Ovary (tissue), 9 donors: ENCODE data around the gene KRTAP10-9. TPM values are rescaled to one million over a fixed set of nuclear protein-coding genes. Genes with fewer than 3 reads are reported as not detected.
"Not testable (repeated sequence)": the region's sequence is repeated elsewhere in the genome, so short reads cannot be mapped to it uniquely, and the experiment has no call there.

Experiments used
- DNase-seq, 5 donors: peaks; one replicate each; pipeline ENCODE4 v3.0.0-alpha.2; 2019 to 2020
- H3K27ac ChIP-seq, 2 donors: fragments of 200-600 bp; one replicate each; pipeline versions ENCODE4 v1.5.1 to v1.8.0; 2019 to 2022
- H3K27me3 ChIP-seq: fragments of 200-600 bp; one replicate; pipeline ENCODE4 v1.8.0; 2022
- H3K36me3 ChIP-seq: fragments of 200-600 bp; sonication (generic); one replicate; pipeline ENCODE4 v1.5.1; 2019
- H3K4me1 ChIP-seq: one replicate; pipeline ENCODE4 v1.8.1; 2013; ENCODE audit warnings: mild to moderate bottlenecking, moderate library complexity; ENCODE audit not compliant: insufficient read depth
- H3K4me3 ChIP-seq: fragments of 200-600 bp; sonication (generic); one replicate; pipeline ENCODE4 v1.5.1; 2017
- H3K9me3 ChIP-seq, 2 donors: fragments of 200-600 bp in 1 of 2; sonication (generic) in 1 of 2; one replicate each; pipeline versions ENCODE4 v1.5.1 to v1.8.1; 2013 to 2019; ENCODE audit warnings: mild to moderate bottlenecking in 1 of 2, moderate library complexity in 1 of 2
- EP300 ChIP-seq: sonication (generic); formaldehyde crosslinking; IDR thresholded peaks from one replicate; pipeline ENCODE4 v1.6.1; 2017; ENCODE audit warnings: antibody characterized with exemption
- POLR2A ChIP-seq: fragments of 450-650 bp; IDR thresholded peaks from one replicate; pipeline ENCODE4 v1.6.1; 2017; ENCODE audit warnings: antibody characterized with exemption, mild to moderate bottlenecking, moderate library complexity
- WGBS, 3 donors: extraction: QIAGEN DNeasy Blood & Tissue Kit in 1 of 3; methylation state at CpG; one replicate each; pipeline versions ENCODE4 v1.1.5 to v1.1.7; 2013 to 2017; 5-methylcytosine and 5-hydroxymethylcytosine counted together
- intact Hi-C, 4 donors: fragments of 100-400 bp; cut with DNase I; formaldehyde crosslinking; loops; one replicate each; pipeline versions ENCODE4 v1.11.0 to v1.15.1; 2022 to 2023
- polyA plus RNA-seq, 2 donors: library from polyadenylated mRNA; stranded (reverse); fragments of 200-250 nt in 1 of 2; fragments of 350-450 nt in 1 of 2; fragmentation: Illumina TruSeq in 1 of 2; extraction: RNeasy Lipid Tissue Mini Kit (QIAGEN cat#74804) in 1 of 2; gene quantifications; one replicate each; pipeline ENCODE4 v1.2.3, GENCODE V29; 2013 to 2014
- total RNA-seq, 7 donors: library from RNA; depleted of rRNA in 2 of 7; stranded (reverse); fragments of >200 nt in 2 of 7; fragmentation: NEBNext Ultra II Directional in 3 of 7; extraction: Animal tissue kit (Norgen Biotek cat#: 25700) in 3 of 7; gene quantifications; one replicate each; pipeline versions ENCODE4 v1.1.0 to v1.2.4, GENCODE V29; 2016 to 2023
- TF ChIP-seq, protein P1 (sequence below), 3 donors: fragments of 450-650 bp in 2 of 3; fragments of 200-600 bp in 1 of 3; IDR thresholded peaks; one replicate each; pipeline versions ENCODE4 v1.5.1 to v1.8.0; 2016 to 2022; ENCODE audit warnings: antibody characterized with exemption in 3 of 3, mild to moderate bottlenecking in 1 of 3
- donor health status: DM: no; HTN: no; CAD: no; lungs with moderate emphysema.
- donor health status: DM: no; HTN: no; CAD: no.
- donor health status: Bipolar disorder and iron deficiency.
- donor health status: DM: yes; HTN: yes; CAD: no.
- donor health status: DM: no; HTN: no; CAD: no.
- donor health status: DM: yes; HTN: yes; CAD: no.

Gene KRTAP10-9
- total and polyA plus RNA-seq, 9 donors, result not detected

DNA sequence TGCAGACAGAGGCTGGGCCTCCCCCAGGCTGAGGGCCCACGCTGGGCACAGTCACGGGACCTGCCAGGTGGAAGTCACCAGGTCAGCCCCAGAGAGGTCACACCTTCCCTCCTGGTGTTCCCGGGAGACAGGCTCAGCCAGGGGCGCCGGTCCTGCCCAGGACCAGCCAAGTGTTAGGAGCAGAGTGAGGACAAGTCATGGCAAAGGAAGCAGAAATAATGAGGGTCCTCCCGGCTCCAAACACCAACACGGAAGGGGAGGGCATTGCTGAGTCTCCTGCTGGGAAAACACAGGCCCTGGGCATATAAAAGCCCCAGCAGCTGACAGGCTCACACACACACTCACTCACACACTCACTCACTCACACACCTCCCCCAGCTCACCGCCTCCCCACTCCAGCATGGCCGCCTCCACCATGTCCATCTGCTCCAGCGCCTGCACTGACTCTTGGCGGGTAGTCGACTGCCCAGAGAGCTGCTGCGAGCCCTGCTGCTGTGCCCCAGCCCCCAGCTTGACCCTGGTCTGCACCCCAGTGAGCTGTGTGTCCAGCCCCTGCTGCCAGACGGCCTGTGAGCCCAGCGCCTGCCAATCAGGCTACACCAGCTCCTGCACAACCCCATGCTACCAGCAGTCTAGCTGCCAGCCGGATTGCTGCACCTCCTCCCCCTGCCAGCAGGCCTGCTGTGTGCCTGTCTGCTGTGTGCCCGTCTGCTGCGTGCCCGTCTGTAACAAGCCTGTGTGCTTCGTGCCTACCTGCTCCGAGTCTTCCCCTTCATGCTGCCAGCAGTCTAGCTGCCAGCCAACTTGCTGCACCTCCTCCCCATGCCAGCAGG is 10.3 kb downstream of the KRTAP10-9 start, which contains the start of gene KRTAP10-10:
KRTAP10-10 (plus strand) TSS at position 339 of the 833 bp plus-strand sequence; CDS start at position 401, 62 bp downstream.
- intact Hi-C loops, result no loop called here

DNA sequence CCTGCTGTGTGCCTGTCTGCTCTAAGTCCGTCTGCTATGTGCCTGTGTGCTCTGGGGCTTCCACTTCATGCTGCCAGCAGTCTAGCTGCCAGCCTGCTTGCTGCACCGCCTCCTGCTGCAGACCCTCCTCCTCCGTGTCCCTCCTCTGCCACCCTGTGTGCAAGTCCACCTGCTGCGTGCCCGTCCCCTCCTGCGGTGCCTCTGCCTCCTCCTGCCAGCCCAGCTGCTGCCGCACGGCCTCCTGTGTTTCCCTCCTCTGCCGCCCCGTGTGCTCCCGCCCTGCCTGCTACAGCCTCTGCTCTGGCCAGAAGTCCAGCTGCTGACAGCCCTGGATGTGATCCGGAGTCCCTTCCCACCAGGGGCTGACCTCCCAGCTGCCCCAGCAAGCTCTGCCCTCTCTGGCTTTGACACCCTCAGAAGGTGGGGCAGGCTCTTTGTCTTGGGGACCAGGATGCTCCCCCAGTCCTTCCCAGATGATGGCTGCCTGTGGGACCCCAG is 11.0 kb downstream of the KRTAP10-9 start:
- not testable (repeated sequence) for H3K9me3 ChIP-seq, H3K27me3 ChIP-seq, H3K27ac ChIP-seq, H3K4me1 ChIP-seq, H3K36me3 ChIP-seq, H3K4me3 ChIP-seq, DNase-seq
- WGBS, 3 donors, result 31 to 65% (median 34%) methylated on average over 8 to 12 of the region's 12 CpGs
- intact Hi-C loops, result loop anchor here in 1 of 4 donors (2.0 kb wide), 1 partner anchor 47 kb away; no protein-coding TSS in a partner anchor

More for the DNA sequence above, 10.3 kb downstream of the KRTAP10-9 start, which contains the start of gene KRTAP10-10:
- H3K27me3 ChIP-seq, result no peaks in the 10 kb centered on the region
- no peak within 1 kb of the TSS for H3K27ac ChIP-seq
- WGBS, 3 donors, result 31 to 41% (median 40%) methylated on average over 14 to 21 of the region's 21 CpGs
- DNase-seq, result no peak
- no peaks in the 10 kb centered on the region for H3K9me3 ChIP-seq
- H3K4me1 ChIP-seq, result no peaks in the 10 kb centered on the region
- H3K4me3 ChIP-seq, result no peak within 1 kb of the TSS
- H3K36me3 ChIP-seq, result no peaks in the 10 kb centered on the region
- no peak for TF ChIP-seq POLR2A
- TF ChIP-seq, protein P1, sequence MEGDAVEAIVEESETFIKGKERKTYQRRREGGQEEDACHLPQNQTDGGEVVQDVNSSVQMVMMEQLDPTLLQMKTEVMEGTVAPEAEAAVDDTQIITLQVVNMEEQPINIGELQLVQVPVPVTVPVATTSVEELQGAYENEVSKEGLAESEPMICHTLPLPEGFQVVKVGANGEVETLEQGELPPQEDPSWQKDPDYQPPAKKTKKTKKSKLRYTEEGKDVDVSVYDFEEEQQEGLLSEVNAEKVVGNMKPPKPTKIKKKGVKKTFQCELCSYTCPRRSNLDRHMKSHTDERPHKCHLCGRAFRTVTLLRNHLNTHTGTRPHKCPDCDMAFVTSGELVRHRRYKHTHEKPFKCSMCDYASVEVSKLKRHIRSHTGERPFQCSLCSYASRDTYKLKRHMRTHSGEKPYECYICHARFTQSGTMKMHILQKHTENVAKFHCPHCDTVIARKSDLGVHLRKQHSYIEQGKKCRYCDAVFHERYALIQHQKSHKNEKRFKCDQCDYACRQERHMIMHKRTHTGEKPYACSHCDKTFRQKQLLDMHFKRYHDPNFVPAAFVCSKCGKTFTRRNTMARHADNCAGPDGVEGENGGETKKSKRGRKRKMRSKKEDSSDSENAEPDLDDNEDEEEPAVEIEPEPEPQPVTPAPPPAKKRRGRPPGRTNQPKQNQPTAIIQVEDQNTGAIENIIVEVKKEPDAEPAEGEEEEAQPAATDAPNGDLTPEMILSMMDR (IDR thresholded peaks at IDR 0.05), result no peak
- TF ChIP-seq EP300, result no peak

DNA sequence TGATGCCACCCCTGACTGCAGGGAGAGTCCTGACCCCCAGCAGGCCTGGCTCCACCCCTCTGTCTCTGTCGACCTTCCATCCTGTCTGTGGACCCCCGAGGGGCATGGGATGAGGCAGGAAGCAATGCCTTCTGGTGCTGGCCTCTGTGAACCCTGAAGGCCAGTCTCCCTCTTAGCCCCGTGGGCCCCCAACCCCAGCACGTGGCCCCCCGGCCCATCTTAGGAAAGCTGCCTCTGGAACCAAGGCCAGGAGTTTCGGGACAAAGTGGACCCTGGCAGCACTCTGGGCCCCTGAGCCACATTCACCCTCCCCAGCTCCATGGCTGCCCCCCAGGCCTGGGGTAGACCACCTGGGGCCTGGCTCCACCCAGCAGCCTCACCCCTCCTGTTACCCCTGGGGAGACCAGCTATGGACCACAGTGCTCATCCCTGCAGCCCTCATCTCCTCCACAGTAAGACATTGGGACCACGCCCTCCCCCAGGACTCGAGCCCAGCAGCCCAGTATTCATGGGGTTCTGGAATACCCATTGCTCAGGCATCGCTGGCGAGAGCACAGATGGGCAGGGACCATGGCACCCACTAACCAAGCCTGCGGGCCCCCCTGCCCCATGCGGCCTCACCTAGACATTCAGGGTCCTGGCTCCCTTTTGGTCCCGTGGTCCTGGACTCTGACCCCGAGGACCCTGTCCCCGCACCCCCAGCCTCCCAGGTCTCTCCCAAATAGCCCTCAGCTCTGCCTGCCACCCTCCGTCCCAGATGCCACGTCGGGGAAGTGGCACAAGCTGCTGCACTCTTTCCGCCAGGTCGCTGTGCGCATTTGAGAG is 11.8 kb downstream of the KRTAP10-9 start:
- intact Hi-C loops, result loop anchor here in 1 of 4 donors (2.0 kb wide), 1 partner anchor 48 kb away; no protein-coding TSS in a partner anchor
- not testable (repeated sequence) for H3K4me3 ChIP-seq, DNase-seq, H3K27me3 ChIP-seq, H3K4me1 ChIP-seq, H3K27ac ChIP-seq, H3K9me3 ChIP-seq, H3K36me3 ChIP-seq
- WGBS, 3 donors, result 71 to 91% (median 77%) methylated on average over 16 to 21 of the region's 21 CpGs

DNA sequence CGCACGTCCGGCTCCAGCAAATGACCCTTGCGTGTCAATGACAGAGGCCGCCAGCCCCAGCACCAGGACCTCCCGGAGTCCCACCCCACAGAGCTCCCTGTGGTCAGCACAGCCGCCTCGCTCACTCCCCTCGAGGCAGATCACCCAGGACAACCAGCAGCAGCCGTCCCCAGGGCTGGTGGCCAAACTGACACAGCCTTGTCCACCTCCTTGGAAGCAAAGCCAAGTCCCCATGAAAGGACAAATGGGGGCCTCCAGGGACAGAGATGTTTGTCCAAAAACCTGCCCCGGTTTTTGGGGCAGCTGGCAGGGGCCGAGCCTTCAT is 12.4 kb downstream of the KRTAP10-9 start:
- DNase-seq, result no peak
- no peak overlapping the region for H3K4me3 ChIP-seq
- H3K9me3 ChIP-seq, result no peaks in the 10 kb centered on the region
- 74 to 81% (median 80%) methylated on average over 12 of the region's 12 CpGs for WGBS, 3 donors
- no peaks in the 10 kb centered on the region for H3K4me1 ChIP-seq
- intact Hi-C loops, result loop anchor here in 1 of 4 donors (2.0 kb wide), 1 partner anchor 48 kb away; no protein-coding TSS in a partner anchor
- TF ChIP-seq EP300 (no peak), POLR2A (no peak)
- TF ChIP-seq, protein P1 (IDR thresholded peaks at IDR 0.05), result no peak
- no peaks in the 10 kb centered on the region for H3K36me3 ChIP-seq
- H3K27me3 ChIP-seq, result no peaks in the 10 kb centered on the region
- no peak overlapping the region for H3K27ac ChIP-seq

DNA sequence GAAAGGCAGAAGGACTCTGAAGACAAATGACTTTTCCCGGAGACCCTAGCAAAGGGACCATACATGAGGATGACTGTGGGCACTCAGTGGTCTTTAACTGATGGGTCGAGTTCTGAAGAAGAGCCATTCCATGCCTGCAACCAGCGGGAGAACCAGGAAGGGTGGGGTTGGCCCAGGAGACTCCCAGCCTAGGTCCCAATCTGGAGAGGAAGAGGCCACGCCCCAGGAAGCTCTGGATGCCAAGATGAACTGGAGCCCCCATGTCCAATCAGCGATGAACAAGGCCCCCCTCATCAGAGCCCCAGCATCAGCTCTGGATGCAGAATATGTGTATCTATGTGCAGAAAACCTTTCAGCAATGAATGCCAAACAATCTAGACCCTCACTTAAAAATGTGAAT is 13.9 kb downstream of the KRTAP10-9 start:
- no peaks in the 10 kb centered on the region for H3K9me3 ChIP-seq
- DNase-seq, result no peak
- intact Hi-C loops, result no loop called here
- no peaks in the 10 kb centered on the region for H3K27me3 ChIP-seq
- H3K27ac ChIP-seq, result no peak overlapping the region
- WGBS, 3 donors, result 87 to 91% (median 88%) methylated on average over 5 of the region's 5 CpGs
- no peaks in the 10 kb centered on the region for H3K36me3 ChIP-seq
- no peaks in the 10 kb centered on the region for H3K4me1 ChIP-seq
- no peak overlapping the region for H3K4me3 ChIP-seq
- TF ChIP-seq EP300 (no peak), POLR2A (no peak)
- TF ChIP-seq, protein P1 (IDR thresholded peaks at IDR 0.05), result no peak
